IMR-90 (cell line): Measurements from ENCODE around the gene CRNN. TPM values are rescaled to one million over a fixed set of nuclear protein-coding genes. Genes with fewer than 3 reads are reported as not detected.

ENCODE experiments used
- ATAC-seq: fragments of 200-7000 bp; cut with Tn5 transposase; 2 replicates; pipeline ENCODE4 v1.9.1; 2020; ENCODE audit warnings: low read depth, mild to moderate bottlenecking, moderate library complexity
- BruUV-seq: library from RNA; stranded (reverse); fragments of 400-500 nt; replicated peaks from 2 replicates; lab custom pipeline; 2021; lab: Mats Ljungman, UMichigan
- CTCF ChIA-PET: fragments of 300-600 bp; formaldehyde crosslinking; extraction: SDS; loops from one replicate; lab custom pipeline; 2021; ENCODE audit warnings: antibody characterized with exemption; lab: Yijun Ruan, JAX
- POLR2A ChIA-PET: fragments of 300-600 bp; sonication (Branson Sonifier 250); formaldehyde crosslinking; loops from one replicate; lab custom pipeline; 2022; ENCODE audit warnings: antibody characterized with exemption; ENCODE audit not compliant: unreplicated experiment; lab: Charles Lee
- DNase-seq: peaks from one replicate; pipeline ENCODE4 v3.0.0; 2013
- H2AFZ ChIP-seq: replicated peaks from 2 replicates; pipeline ENCODE3; 2013; ENCODE audit warnings: low read length, mild to moderate bottlenecking; ENCODE audit not compliant: poor library complexity
- H2AK5ac ChIP-seq: 2 replicates; pipeline ENCODE4 v1.6.1; 2013; ENCODE audit warnings: low read depth, low read length, inconsistent platforms
- H2AK9ac ChIP-seq: replicated peaks from 2 replicates; pipeline ENCODE3; 2013; ENCODE audit warnings: mild to moderate bottlenecking, low read depth, low read length, moderate library complexity; ENCODE audit not compliant: poor library complexity
- H2BK120ac ChIP-seq: 2 replicates; pipeline ENCODE4 v1.6.1; 2013; ENCODE audit warnings: low read depth, low read length, inconsistent platforms
- H2BK15ac ChIP-seq: 3 replicates; pipeline ENCODE4 v1.6.1; 2013; ENCODE audit warnings: low read depth, low read length, inconsistent platforms
- H2BK20ac ChIP-seq: 2 replicates; pipeline ENCODE4 v1.6.1; 2013; ENCODE audit warnings: low read depth, mild to moderate bottlenecking, inconsistent platforms, low read length, moderate library complexity
- H2BK5ac ChIP-seq: 2 replicates; pipeline ENCODE4 v1.6.1; 2013; ENCODE audit warnings: mild to moderate bottlenecking, low read depth, low read length, inconsistent platforms; ENCODE audit not compliant: poor library complexity, severe bottlenecking
- H3K14ac ChIP-seq: replicated peaks from 2 replicates; pipeline ENCODE4 v1.6.1; 2013; ENCODE audit warnings: low read depth, low read length, inconsistent platforms
- H3K18ac ChIP-seq: 2 replicates; pipeline ENCODE4 v1.6.1; 2013; ENCODE audit warnings: low read depth, low read length, control low read depth
- H3K23ac ChIP-seq: 2 replicates; pipeline ENCODE4 v1.6.1; 2013; ENCODE audit warnings: low read depth, low read length, inconsistent platforms
- H3K27ac ChIP-seq: 2 replicates; pipeline ENCODE4 v1.5.1; 2013; ENCODE audit warnings: mild to moderate bottlenecking, control low read depth, low read length; ENCODE audit not compliant: insufficient read depth
- H3K27me3 ChIP-seq: 2 replicates; pipeline ENCODE4 v1.6.1; 2013; ENCODE audit warnings: low read length; ENCODE audit not compliant: control insufficient read depth, insufficient read depth
- H3K36me3 ChIP-seq: 2 replicates; pipeline ENCODE4 v1.6.1; 2013; ENCODE audit warnings: low read length, mixed read lengths; ENCODE audit not compliant: control insufficient read depth, insufficient read depth
- H3K4ac ChIP-seq: 2 replicates; pipeline ENCODE4 v1.6.1; 2013; ENCODE audit warnings: low read depth, low read length, inconsistent platforms
- H3K4me1 ChIP-seq: 2 replicates; pipeline ENCODE4 v1.6.1; 2013; ENCODE audit warnings: low read length, mixed read lengths; ENCODE audit not compliant: control insufficient read depth, insufficient read depth
- H3K4me2 ChIP-seq: 2 replicates; pipeline ENCODE4 v1.6.1; 2013; ENCODE audit warnings: low read depth, mild to moderate bottlenecking, control low read depth, low read length, moderate library complexity
- H3K4me3 ChIP-seq: 2 replicates; pipeline ENCODE4 v1.5.1; 2013; ENCODE audit warnings: low read depth, mild to moderate bottlenecking, control low read depth, low read length, moderate library complexity; ENCODE audit not compliant: insufficient read depth
- H3K56ac ChIP-seq: 2 replicates; pipeline ENCODE4 v1.6.1; 2013; ENCODE audit warnings: low read length, inconsistent platforms; ENCODE audit not compliant: insufficient read depth; ENCODE audit errors: extremely low read depth
- H3K79me1 ChIP-seq, 2 experiments: 2 replicates each; pipeline ENCODE4 v1.6.1; 2013; ENCODE audit warnings: low read length in 2 of 2, inconsistent platforms in 1 of 2, low read depth in 1 of 2
- H3K9ac ChIP-seq: 2 replicates; pipeline ENCODE4 v1.6.1; 2013; ENCODE audit warnings: low read depth, low read length, control low read depth
- H3K9me1 ChIP-seq: 2 replicates; pipeline ENCODE4 v1.6.1; 2013; ENCODE audit warnings: low read length, inconsistent platforms; ENCODE audit not compliant: insufficient read depth
- H3K9me3 ChIP-seq: 2 replicates; pipeline ENCODE4 v1.6.1; 2013; ENCODE audit warnings: low read length; ENCODE audit not compliant: control insufficient read depth, insufficient read depth
- H4K20me1 ChIP-seq: 2 replicates; pipeline ENCODE4 v1.6.1; 2013; ENCODE audit warnings: low read length, inconsistent platforms; ENCODE audit not compliant: insufficient read depth
- H4K5ac ChIP-seq: 2 replicates; pipeline ENCODE4 v1.6.1; 2013; ENCODE audit warnings: mild to moderate bottlenecking, low read depth, low read length, control low read depth
- H4K8ac ChIP-seq, 2 experiments: 2 replicates each; pipeline ENCODE4 v1.6.1; 2013; ENCODE audit warnings: low read depth in 2 of 2, low read length in 2 of 2, control low read depth in 1 of 2, inconsistent platforms in 1 of 2
- H4K91ac ChIP-seq: 2 replicates; pipeline ENCODE4 v1.6.1; 2013; ENCODE audit warnings: low read depth, low read length, inconsistent platforms; ENCODE audit not compliant: insufficient read depth
- BHLHE40 ChIP-seq: fragments of 150-350 bp; IDR thresholded peaks from 2 replicates; pipeline ENCODE4 v1.6.1; 2016; ENCODE audit warnings: mild to moderate bottlenecking, low read depth, low read length
- CEBPB ChIP-seq: IDR thresholded peaks from 2 replicates; pipeline ENCODE4 v1.6.1; 2012; ENCODE audit warnings: low read depth, low read length, improper control_type of control experiment
- CHD1 ChIP-seq: IDR thresholded peaks from 2 replicates; pipeline ENCODE4 v1.6.1; 2012; ENCODE audit warnings: low read depth, low read length, improper control_type of control experiment
- CTCF ChIP-seq: conservative IDR thresholded peaks from 2 replicates; pipeline ENCODE4 v1.5.1; 2012; ENCODE audit warnings: mild to moderate bottlenecking, low read depth, low read length, improper control_type of control experiment
- ELK1 ChIP-seq: fragments of 150-350 bp; IDR thresholded peaks from 2 replicates; pipeline ENCODE4 v1.6.1; 2016; ENCODE audit warnings: low read depth, mild to moderate bottlenecking, low read length, moderate library complexity, borderline replicate concordance
- FOS ChIP-seq: fragments of 150-350 bp; IDR thresholded peaks from 2 replicates; pipeline ENCODE4 v1.6.1; 2016; ENCODE audit warnings: low read depth, low read length
- MAFK ChIP-seq: IDR thresholded peaks from 2 replicates; pipeline ENCODE4 v1.6.1; 2012; ENCODE audit warnings: low read depth, low read length, improper control_type of control experiment
- MAZ ChIP-seq: IDR thresholded peaks from 2 replicates; pipeline ENCODE4 v1.6.1; 2012; ENCODE audit warnings: low read depth, mild to moderate bottlenecking, low read length, improper control_type of control experiment, moderate library complexity, borderline replicate concordance
- MXI1 ChIP-seq: IDR thresholded peaks from 2 replicates; pipeline ENCODE4 v1.6.1; 2012; ENCODE audit warnings: low read depth, mild to moderate bottlenecking, low read length, moderate library complexity, borderline replicate concordance
- NFE2L2 ChIP-seq: fragments of 150-350 bp; IDR thresholded peaks from 2 replicates; pipeline ENCODE4 v1.6.1; 2016; ENCODE audit warnings: low read depth, mild to moderate bottlenecking, low read length
- POLR2A ChIP-seq: IDR thresholded peaks from 2 replicates; pipeline ENCODE4 v1.6.1; 2012; ENCODE audit warnings: mild to moderate bottlenecking, low read depth, low read length
- RAD21 ChIP-seq: IDR thresholded peaks from 2 replicates; pipeline ENCODE4 v1.6.1; 2012; ENCODE audit warnings: low read length, improper control_type of control experiment
- RCOR1 ChIP-seq: IDR thresholded peaks from 2 replicates; pipeline ENCODE4 v1.6.1; 2012; ENCODE audit warnings: mild to moderate bottlenecking, low read length, improper control_type of control experiment; ENCODE audit not compliant: insufficient replicate concordance
- RFX5 ChIP-seq: IDR thresholded peaks from 2 replicates; pipeline ENCODE4 v1.8.0; 2012; ENCODE audit warnings: low read depth, mild to moderate bottlenecking, low read length, moderate library complexity
- SMC3 ChIP-seq: fragments of 150-350 bp; IDR thresholded peaks from 2 replicates; pipeline ENCODE4 v1.6.1; 2016; ENCODE audit warnings: low read depth, mild to moderate bottlenecking, antibody characterized with exemption, low read length, moderate library complexity
- WGBS, 2 experiments: methylation state at CpG; one replicate each; pipeline versions ENCODE4 v1.1.5 to v1.1.7; 2013; ENCODE audit warnings: missing lambda C conversion rate in 2 of 2; ENCODE audit not compliant: insufficient read length in 1 of 2; ENCODE audit errors: extremely low coverage in 2 of 2; 5-methylcytosine and 5-hydroxymethylcytosine counted together
- dilution Hi-C: fragments of 300-500 bp; cut with HindIII; formaldehyde crosslinking; loops from one replicate; pipeline ENCODE4 v1.14.3; 2018; ENCODE audit warnings: low sequenced_read_pairs; ENCODE audit not compliant: unreplicated experiment
- in situ Hi-C: fragments of 300-500 bp; cut with MboI; formaldehyde crosslinking; loops from 3 replicates; pipeline ENCODE4 v1.14.3; 2019; ENCODE audit warnings: low sequenced_read_pairs, inconsistent platforms, mixed read lengths
- intact Hi-C: fragments of 100-400 bp; cut with micrococcal nuclease; formaldehyde crosslinking; loops from 2 replicates; pipeline ENCODE4 v1.10.0; 2022
- polyA plus RNA-seq, 3 experiments: library from polyadenylated mRNA; depleted of rRNA; stranded (reverse); fragments of >200 nt; gene quantifications; 2 replicates each; pipeline ENCODE4 v1.2.3, GENCODE V29; 2012; ENCODE audit warnings: low replicate concordance in 1 of 3
- total RNA-seq: library from RNA; depleted of rRNA; stranded (reverse); fragments of >200 nt; gene quantifications from 2 replicates; pipeline ENCODE4 v1.2.3, GENCODE V29; 2012
- TF ChIP-seq, protein P1 (sequence below): fragments of 150-350 bp; IDR thresholded peaks from 2 replicates; pipeline ENCODE4 v1.6.1; 2017; ENCODE audit warnings: mild to moderate bottlenecking, antibody characterized with exemption, low read length, low read depth

The CRNN gene
- total and polyA plus RNA-seq, 2 of the 4 experiments (the other 2 are of a cell fraction): not detected

DNA sequence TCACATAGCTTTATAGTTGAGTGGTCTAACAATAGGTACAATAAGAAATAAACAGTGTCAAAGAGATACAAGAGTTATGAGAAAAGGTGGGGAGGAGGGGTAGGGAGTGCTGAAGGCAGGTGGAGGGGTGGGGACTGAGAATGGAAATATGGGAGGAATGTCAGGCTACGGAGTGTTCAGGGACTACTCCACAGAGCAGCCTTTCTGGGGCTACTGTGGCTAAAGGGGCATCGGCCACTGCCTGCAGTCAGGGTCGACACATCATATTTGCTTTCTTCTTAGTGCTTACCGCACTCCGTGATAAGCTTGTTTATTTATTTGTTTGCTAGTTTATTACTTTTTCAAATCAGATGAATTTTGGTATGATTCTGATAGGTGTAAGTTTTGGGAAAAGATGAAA, 34.4 kb upstream of the CRNN start:
- ATAC-seq (no peak), DNase-seq (no peak)
- no peak for TF ChIP-seq MXI1
- TF ChIP-seq FOS: no peak
- TF ChIP-seq RFX5: no peak
- TF ChIP-seq SMC3: no peak
- no peak for TF ChIP-seq POLR2A
- TF ChIP-seq BHLHE40: no peak
- TF ChIP-seq NFE2L2: no peak
- no peak for TF ChIP-seq CHD1
- no peak for TF ChIP-seq RCOR1
- TF ChIP-seq MAFK: no peak
- TF ChIP-seq CTCF: no peak
- no peak for TF ChIP-seq MAZ
- TF ChIP-seq RAD21: no peak
- TF ChIP-seq, protein P1, sequence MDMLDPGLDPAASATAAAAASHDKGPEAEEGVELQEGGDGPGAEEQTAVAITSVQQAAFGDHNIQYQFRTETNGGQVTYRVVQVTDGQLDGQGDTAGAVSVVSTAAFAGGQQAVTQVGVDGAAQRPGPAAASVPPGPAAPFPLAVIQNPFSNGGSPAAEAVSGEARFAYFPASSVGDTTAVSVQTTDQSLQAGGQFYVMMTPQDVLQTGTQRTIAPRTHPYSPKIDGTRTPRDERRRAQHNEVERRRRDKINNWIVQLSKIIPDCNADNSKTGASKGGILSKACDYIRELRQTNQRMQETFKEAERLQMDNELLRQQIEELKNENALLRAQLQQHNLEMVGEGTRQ: no peak
- no peak for TF ChIP-seq ELK1
- no peak for TF ChIP-seq CEBPB
- intact Hi-C loops (no loop called here), in situ Hi-C loops (loop anchor here (10.0 kb wide), 1 partner anchor 394 kb away; no protein-coding TSS in a partner anchor), dilution Hi-C loops (no loop called here)
- Histone ChIP-seq H3K27me3 (no peaks in the 10 kb centered on the region), H2AK5ac (no peak overlapping the region), H3K9me3 (no peaks in the 10 kb centered on the region), H4K91ac (no peak overlapping the region), H4K8ac (no peak overlapping the region), H3K56ac (no peak overlapping the region), H4K20me1 (no peaks in the 10 kb centered on the region), H2BK20ac (no peak overlapping the region), H3K23ac (no peak overlapping the region), H3K9me1 (no peaks in the 10 kb centered on the region), H2AFZ (no peak overlapping the region), H2BK120ac (no peak overlapping the region), H3K4me1 (no peaks in the 10 kb centered on the region), H3K36me3 (no peaks in the 10 kb centered on the region), H3K9ac (no peak overlapping the region), H2BK5ac (no peak overlapping the region), H3K79me1 (no peaks in the 10 kb centered on the region), H2AK9ac (no peak overlapping the region), H3K18ac (no peak overlapping the region), H3K4ac (no peak overlapping the region), H3K27ac (no peak overlapping the region), H3K4me3 (no peak overlapping the region), H3K14ac (no peak overlapping the region), H2BK15ac (no peak overlapping the region), H3K4me2 (no peak overlapping the region), H4K5ac (no peak overlapping the region)
- BruUV-seq: no TSS peak
- ChIA-PET POLR2A (no interaction called here), CTCF (interaction anchor here (1.4 kb wide), 1 partner anchor 11 kb away, joined by 3 read pairs; no protein-coding TSS in a partner anchor)
- WGBS, 2 experiments: no CpG with 5 or more reads among the region's 5 CpGs
